HCT116 (cell line): Measurements from ENCODE around the gene CLIC6. TPM values are rescaled to one million over a fixed set of nuclear protein-coding genes. Genes with fewer than 3 reads are reported as not detected.

Source experiments
- ATAC-seq: fragments of 200-7000 bp; cut with Tn5 transposase; 2 replicates; pipeline ENCODE4 v1.9.1; 2020; ENCODE audit warnings: mild to moderate bottlenecking, moderate library complexity
- BruUV-seq: library from RNA; stranded (reverse); fragments of 400-500 nt; replicated peaks from 2 replicates; lab custom pipeline; 2021; lab: Mats Ljungman, UMichigan
- CTCF ChIA-PET: fragments of 300-600 bp; sonication (Branson Sonifier 250); formaldehyde crosslinking; loops from one replicate; lab custom pipeline; 2021; ENCODE audit warnings: antibody characterized with exemption; lab: Charles Lee
- POLR2A ChIA-PET: fragments of 300-600, 350-600 bp; sonication (Branson Sonifier 250); formaldehyde crosslinking; loops from one replicate; lab custom pipeline; 2021; ENCODE audit warnings: antibody characterized with exemption; lab: Charles Lee
- RAD21 ChIA-PET, 2 experiments: fragments of 300-600 bp; sonication (Branson Sonifier 250); formaldehyde crosslinking; loops; one replicate each; lab custom pipeline; 2023; ENCODE audit warnings: low total read pairs in 2 of 2; ENCODE audit not compliant: uncharacterized antibody in 2 of 2, unreplicated experiment in 2 of 2, low non-redundant PET in 1 of 2; lab: Charles Lee
- DNase-seq: peaks from one replicate; pipeline ENCODE4 v3.0.0-alpha.2; 2010; ENCODE audit warnings: low read depth, low spot score
- H2AFZ ChIP-seq: fragments of 200-600 bp; shearing (Covaris generic), sonication (generic); 2 replicates; pipeline ENCODE4 v1.6.1; 2017; ENCODE audit warnings: low read depth, mixed run types, mixed read lengths, antibody characterized with exemption, low read length; ENCODE audit not compliant: poor library complexity, severe bottlenecking
- H3K27ac ChIP-seq: 2 replicates; pipeline ENCODE4 v1.5.1; 2012; ENCODE audit warnings: low read depth, low read length
- H3K27me3 ChIP-seq: fragments of 200-600 bp; sonication (generic); 2 replicates; pipeline ENCODE4 v1.6.1; 2016; ENCODE audit warnings: mixed run types, low read length, mixed read lengths; ENCODE audit not compliant: insufficient read depth
- H3K36me3 ChIP-seq, 2 experiments: fragments of 200-500 bp in 1 of 2; fragments of 200-600 bp in 1 of 2; sonication (Bioruptor generic) in 1 of 2; sonication (generic) in 1 of 2; 2 replicates each; pipeline versions ENCODE4 v1.5.1 to v1.6.1; 2014 to 2016; ENCODE audit warnings: low read length in 2 of 2, inconsistent platforms in 1 of 2, mixed read lengths in 1 of 2, mixed run types in 1 of 2; ENCODE audit not compliant: insufficient read depth in 2 of 2, control insufficient read depth in 1 of 2
- H3K4me1 ChIP-seq, 2 experiments: fragments of 200-600 bp in 1 of 2; sonication (generic) in 1 of 2; 2 replicates each; pipeline versions ENCODE4 v1.5.1 to v1.6.1; 2012 to 2017; ENCODE audit warnings: low read length in 2 of 2, inconsistent platforms in 1 of 2, mild to moderate bottlenecking in 1 of 2, mixed read lengths in 1 of 2, mixed run types in 1 of 2, moderate library complexity in 1 of 2; ENCODE audit not compliant: insufficient read depth in 2 of 2, control insufficient read depth in 1 of 2
- H3K4me2 ChIP-seq: fragments of 200-600 bp; sonication (generic); 2 replicates; pipeline ENCODE4 v1.6.1; 2017; ENCODE audit warnings: mixed run types, low read length, mixed read lengths
- H3K4me3 ChIP-seq, 2 experiments: fragments of 200-600 bp in 1 of 2; sonication (generic) in 1 of 2; replicated peaks in 1 of 2; 2 replicates each; pipeline ENCODE4 v1.5.1; 2011 to 2016; ENCODE audit warnings: low read length in 2 of 2, control low read depth in 1 of 2, low read depth in 1 of 2, mild to moderate bottlenecking in 1 of 2, mixed read lengths in 1 of 2, mixed run types in 1 of 2
- H3K79me2 ChIP-seq: fragments of 200-600 bp; sonication (generic); 2 replicates; pipeline ENCODE4 v1.6.1; 2017; ENCODE audit warnings: mild to moderate bottlenecking, mixed run types, low read length, moderate library complexity, mixed read lengths; ENCODE audit not compliant: insufficient read depth
- H3K9ac ChIP-seq: fragments of 200-600 bp; sonication (generic); 2 replicates; pipeline ENCODE4 v1.6.1; 2016; ENCODE audit warnings: low read length, mixed read lengths
- H3K9me2 ChIP-seq: fragments of 200-600 bp; sonication (generic), shearing (Covaris generic); 2 replicates; pipeline ENCODE4 v1.6.1; 2017; ENCODE audit warnings: mixed run types, mild to moderate bottlenecking, moderate library complexity; ENCODE audit not compliant: insufficient read depth
- H3K9me3 ChIP-seq, 2 experiments: fragments of 200-500 bp in 1 of 2; fragments of 200-600 bp in 1 of 2; sonication (Bioruptor generic) in 1 of 2; sonication (generic) in 1 of 2; 2 replicates each; pipeline ENCODE4 v1.6.1; 2014 to 2017; ENCODE audit warnings: low read length in 2 of 2, mixed read lengths in 2 of 2, inconsistent platforms in 1 of 2, low read depth in 1 of 2, mild to moderate bottlenecking in 1 of 2, mixed run types in 1 of 2, moderate library complexity in 1 of 2; ENCODE audit not compliant: control insufficient read depth in 1 of 2, insufficient read depth in 1 of 2
- H4K20me1 ChIP-seq: fragments of 200-600 bp; sonication (generic), shearing (Covaris generic); 2 replicates; pipeline ENCODE4 v1.6.1; 2017; ENCODE audit warnings: mixed run types, mild to moderate bottlenecking, moderate library complexity; ENCODE audit not compliant: insufficient read depth
- CBX3 ChIP-seq: IDR thresholded peaks from 2 replicates; pipeline ENCODE4 v1.6.1; 2012; ENCODE audit warnings: low read depth
- CEBPB ChIP-seq: IDR thresholded peaks from 2 replicates; pipeline ENCODE4 v1.6.1; 2012; ENCODE audit warnings: low read depth
- EGR1 ChIP-seq: IDR thresholded peaks from 2 replicates; pipeline ENCODE4 v1.6.1; 2012; ENCODE audit warnings: low read depth
- ELF1 ChIP-seq: IDR thresholded peaks from 2 replicates; pipeline ENCODE4 v1.6.1; 2012; ENCODE audit warnings: low read depth, borderline replicate concordance
- EZH2phosphoT487 ChIP-seq: fragments of 200-600 bp; IDR thresholded peaks from 2 replicates; pipeline ENCODE4 v1.6.1; 2018; ENCODE audit warnings: antibody characterized with exemption, borderline replicate concordance
- FOSL1 ChIP-seq: IDR thresholded peaks from 2 replicates; pipeline ENCODE4 v1.6.1; 2012; ENCODE audit warnings: low read depth
- JUND ChIP-seq: IDR thresholded peaks from 2 replicates; pipeline ENCODE4 v1.6.1; 2012
- POLR2AphosphoS5 ChIP-seq: IDR thresholded peaks from 2 replicates; pipeline ENCODE4 v1.6.1; 2011; ENCODE audit warnings: mild to moderate bottlenecking, low read depth, low read length, moderate library complexity
- RAD21 ChIP-seq: IDR thresholded peaks from 2 replicates; pipeline ENCODE4 v1.6.1; 2012; ENCODE audit warnings: low read depth, mild to moderate bottlenecking
- SIN3A ChIP-seq: IDR thresholded peaks from 2 replicates; pipeline ENCODE4 v1.6.1; 2012; ENCODE audit warnings: low read depth
- SP1 ChIP-seq: IDR thresholded peaks from 2 replicates; pipeline ENCODE4 v1.6.1; 2012; ENCODE audit warnings: low read depth
- SRF ChIP-seq: IDR thresholded peaks from 2 replicates; pipeline ENCODE4 v1.6.1; 2012; ENCODE audit warnings: low read depth
- TCF7L2 ChIP-seq: IDR thresholded peaks from 2 replicates; pipeline ENCODE4 v1.7.0; 2011; ENCODE audit warnings: borderline replicate concordance, inconsistent platforms; ENCODE audit not compliant: insufficient read depth, insufficient read length; ENCODE audit errors: extremely low read depth
- ZNF274 ChIP-seq: fragments of 200-500 bp; sonication (Bioruptor generic); IDR thresholded peaks from 2 replicates; pipeline ENCODE4 v1.6.1; 2014; ENCODE audit warnings: mild to moderate bottlenecking, low read depth, low read length, inconsistent platforms
- intact Hi-C: fragments of 100-400 bp; cut with micrococcal nuclease; formaldehyde crosslinking; loops from 2 replicates; pipeline ENCODE4 v1.10.0; 2022
- total RNA-seq: library from RNA; stranded (reverse); gene quantifications from one replicate; pipeline ENCODE4 v1.2.1, GENCODE V29; 2021; ENCODE audit not compliant: unreplicated experiment
- TF ChIP-seq, protein P1 (sequence below): IDR thresholded peaks from 2 replicates; pipeline ENCODE4 v1.6.1; 2012
- TF ChIP-seq, protein P2 (sequence below): IDR thresholded peaks from 2 replicates; pipeline ENCODE4 v1.6.1; 2011; ENCODE audit warnings: mild to moderate bottlenecking, low read length, moderate library complexity; ENCODE audit not compliant: insufficient replicate concordance; ENCODE audit errors: extremely low read depth
- TF ChIP-seq, protein P3 (sequence below), 3 experiments: fragments of 200-600 bp in 1 of 3; sonication (generic) in 1 of 3; IDR thresholded peaks in 2 of 3; conservative IDR thresholded peaks in 1 of 3; 2 replicates each; pipeline ENCODE4 v1.5.1; 2012 to 2017; ENCODE audit warnings: low read depth in 2 of 3, low read length in 2 of 3, antibody characterized with exemption in 1 of 3, borderline replicate concordance in 1 of 3, control low read depth in 1 of 3, mild to moderate bottlenecking in 1 of 3, mixed read lengths in 1 of 3, mixed run types in 1 of 3, moderate library complexity in 1 of 3; ENCODE audit not compliant: insufficient read depth in 1 of 3
- TF ChIP-seq, protein P4 (sequence below): IDR thresholded peaks from 2 replicates; pipeline ENCODE4 v1.6.1; 2012

The CLIC6 gene
- total RNA-seq, 1 experiment from 2014 or later: 0.05 TPM

DNA sequence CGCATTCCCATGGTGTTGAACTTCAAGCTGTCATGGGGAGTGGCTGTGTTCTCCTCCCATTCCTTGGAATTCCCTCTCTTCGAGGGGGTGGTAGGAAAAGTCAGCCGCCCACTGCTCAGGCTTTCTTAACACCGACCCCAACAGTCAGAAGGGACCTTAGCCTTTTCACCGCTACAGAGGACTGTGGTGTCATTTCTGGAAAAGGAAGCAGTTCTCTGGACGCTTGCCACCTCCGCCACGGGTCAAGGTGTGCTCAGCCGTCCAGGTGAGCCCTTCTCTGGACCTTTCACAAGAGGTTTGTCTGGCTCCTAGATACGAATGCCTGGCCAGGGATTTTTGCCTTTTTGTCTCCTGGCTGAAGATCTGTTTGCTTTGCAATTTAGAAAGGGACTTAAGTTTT lies 31.8 kb downstream of the CLIC6 start (continued):
- TF ChIP-seq CEBPB: no peak
- TF ChIP-seq SP1: no peak
- no peak for TF ChIP-seq FOSL1
- TF ChIP-seq JUND: no peak
- TF ChIP-seq, protein P1, sequence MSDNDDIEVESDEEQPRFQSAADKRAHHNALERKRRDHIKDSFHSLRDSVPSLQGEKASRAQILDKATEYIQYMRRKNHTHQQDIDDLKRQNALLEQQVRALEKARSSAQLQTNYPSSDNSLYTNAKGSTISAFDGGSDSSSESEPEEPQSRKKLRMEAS: no peak
- TF ChIP-seq SIN3A: no peak
- no peak for TF ChIP-seq ZNF274
- no peak for TF ChIP-seq SRF
- TF ChIP-seq, all 23 proteins: peak for 0

DNA sequence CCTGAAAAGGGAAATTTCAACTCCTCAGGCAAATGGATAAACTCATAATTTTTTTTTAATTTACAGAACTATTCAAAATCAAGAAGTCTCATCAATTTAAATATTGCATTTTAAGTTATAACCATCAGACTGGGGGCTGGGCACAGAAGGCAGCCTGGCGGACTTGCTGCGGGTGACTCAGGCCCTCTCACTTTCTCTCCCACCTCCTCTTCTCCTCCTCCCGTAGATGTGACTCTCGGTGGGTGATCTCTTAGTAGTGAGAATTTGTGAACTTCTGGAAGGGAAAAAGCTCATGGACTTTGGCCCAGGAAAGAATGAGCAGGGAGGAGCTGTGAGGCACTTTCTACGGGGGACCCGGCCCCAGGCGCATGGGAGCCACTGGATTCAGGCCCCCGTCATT lies 32.9 kb downstream of the CLIC6 start:
- Histone ChIP-seq H3K9me3 (no peaks in the 10 kb centered on the region), H3K79me2 (no peaks in the 10 kb centered on the region), H2AFZ (no peak overlapping the region), H3K27me3 (no peaks in the 10 kb centered on the region), H3K9ac (no peak overlapping the region), H4K20me1 (no peaks in the 10 kb centered on the region), H3K4me1 (no peaks in the 10 kb centered on the region), H3K4me3 (no peak overlapping the region), H3K27ac (no peak overlapping the region), H3K36me3 (no peaks in the 10 kb centered on the region), H3K9me2 (no peaks in the 10 kb centered on the region), H3K4me2 (no peak overlapping the region)
- no peak for TF ChIP-seq ZNF274
- no peak for TF ChIP-seq JUND
- TF ChIP-seq EGR1: no peak
- TF ChIP-seq EZH2phosphoT487: no peak
- TF ChIP-seq, protein P2, sequence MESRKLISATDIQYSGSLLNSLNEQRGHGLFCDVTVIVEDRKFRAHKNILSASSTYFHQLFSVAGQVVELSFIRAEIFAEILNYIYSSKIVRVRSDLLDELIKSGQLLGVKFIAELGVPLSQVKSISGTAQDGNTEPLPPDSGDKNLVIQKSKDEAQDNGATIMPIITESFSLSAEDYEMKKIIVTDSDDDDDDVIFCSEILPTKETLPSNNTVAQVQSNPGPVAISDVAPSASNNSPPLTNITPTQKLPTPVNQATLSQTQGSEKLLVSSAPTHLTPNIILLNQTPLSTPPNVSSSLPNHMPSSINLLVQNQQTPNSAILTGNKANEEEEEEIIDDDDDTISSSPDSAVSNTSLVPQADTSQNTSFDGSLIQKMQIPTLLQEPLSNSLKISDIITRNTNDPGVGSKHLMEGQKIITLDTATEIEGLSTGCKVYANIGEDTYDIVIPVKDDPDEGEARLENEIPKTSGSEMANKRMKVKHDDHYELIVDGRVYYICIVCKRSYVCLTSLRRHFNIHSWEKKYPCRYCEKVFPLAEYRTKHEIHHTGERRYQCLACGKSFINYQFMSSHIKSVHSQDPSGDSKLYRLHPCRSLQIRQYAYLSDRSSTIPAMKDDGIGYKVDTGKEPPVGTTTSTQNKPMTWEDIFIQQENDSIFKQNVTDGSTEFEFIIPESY: no peak
- TF ChIP-seq CBX3: no peak
- no peak for TF ChIP-seq CEBPB
- no peak for TF ChIP-seq TCF7L2
- TF ChIP-seq, protein P1: no peak
- TF ChIP-seq, protein P3, sequence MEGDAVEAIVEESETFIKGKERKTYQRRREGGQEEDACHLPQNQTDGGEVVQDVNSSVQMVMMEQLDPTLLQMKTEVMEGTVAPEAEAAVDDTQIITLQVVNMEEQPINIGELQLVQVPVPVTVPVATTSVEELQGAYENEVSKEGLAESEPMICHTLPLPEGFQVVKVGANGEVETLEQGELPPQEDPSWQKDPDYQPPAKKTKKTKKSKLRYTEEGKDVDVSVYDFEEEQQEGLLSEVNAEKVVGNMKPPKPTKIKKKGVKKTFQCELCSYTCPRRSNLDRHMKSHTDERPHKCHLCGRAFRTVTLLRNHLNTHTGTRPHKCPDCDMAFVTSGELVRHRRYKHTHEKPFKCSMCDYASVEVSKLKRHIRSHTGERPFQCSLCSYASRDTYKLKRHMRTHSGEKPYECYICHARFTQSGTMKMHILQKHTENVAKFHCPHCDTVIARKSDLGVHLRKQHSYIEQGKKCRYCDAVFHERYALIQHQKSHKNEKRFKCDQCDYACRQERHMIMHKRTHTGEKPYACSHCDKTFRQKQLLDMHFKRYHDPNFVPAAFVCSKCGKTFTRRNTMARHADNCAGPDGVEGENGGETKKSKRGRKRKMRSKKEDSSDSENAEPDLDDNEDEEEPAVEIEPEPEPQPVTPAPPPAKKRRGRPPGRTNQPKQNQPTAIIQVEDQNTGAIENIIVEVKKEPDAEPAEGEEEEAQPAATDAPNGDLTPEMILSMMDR (IDR thresholded peaks at IDR 0.05 in 2 of 3, conservative IDR thresholded peaks at IDR 0.05 in 1 of 3; ENCODE audit: borderline replicate concordance in 1 of 3, insufficient read depth in 1 of 3, low read depth in 2 of 3, low read length in 2 of 3): no peak
- TF ChIP-seq RAD21: no peak
- TF ChIP-seq ELF1: no peak
- TF ChIP-seq SIN3A: no peak
- TF ChIP-seq POLR2AphosphoS5: no peak
- TF ChIP-seq, protein P4, sequence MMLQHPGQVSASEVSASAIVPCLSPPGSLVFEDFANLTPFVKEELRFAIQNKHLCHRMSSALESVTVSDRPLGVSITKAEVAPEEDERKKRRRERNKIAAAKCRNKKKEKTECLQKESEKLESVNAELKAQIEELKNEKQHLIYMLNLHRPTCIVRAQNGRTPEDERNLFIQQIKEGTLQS: no peak
- intact Hi-C loops: no loop called here
- POLR2A ChIA-PET: interaction anchor here (0.7 kb wide), 1 partner anchor 96 kb away, joined by 4 read pairs; no protein-coding TSS in a partner anchor
- BruUV-seq: no TSS peak
- ATAC-seq: no peak
- CTCF ChIA-PET: no interaction called here
- no peak for DNase-seq
- RAD21 ChIA-PET: no interaction called here
